H1 (cell line): Measurements from ENCODE around the gene MCM3AP. TPM values are rescaled to one million over a fixed set of nuclear protein-coding genes. Genes with fewer than 3 reads are reported as not detected.

Experiments used
- CEBPB ChIP-seq: IDR thresholded peaks from 2 replicates; pipeline ENCODE4 v1.6.1; 2012; ENCODE audit warnings: low read depth, low read length
- EP300 ChIP-seq, 2 experiments: IDR thresholded peaks; 1 replicate in 1 of 2; 2 replicates in 1 of 2; pipeline ENCODE4 v1.6.1; 2011 to 2012; ENCODE audit warnings: low read depth in 2 of 2, low read length in 2 of 2, mild to moderate bottlenecking in 2 of 2, borderline replicate concordance in 1 of 2, inconsistent platforms in 1 of 2, moderate library complexity in 1 of 2
- GABPA ChIP-seq: IDR thresholded peaks from 2 replicates; pipeline ENCODE4 v1.6.1; 2011; ENCODE audit warnings: mild to moderate bottlenecking, low read length, moderate library complexity, borderline replicate concordance; ENCODE audit not compliant: insufficient read depth
- GTF2F1 ChIP-seq: IDR thresholded peaks from 2 replicates; pipeline ENCODE4 v1.6.1; 2012; ENCODE audit warnings: low read depth, low read length, improper control_type of control experiment, borderline replicate concordance
- HDAC2 ChIP-seq, 2 experiments: fragments of 300-600 bp in 1 of 2; sonication (generic) in 1 of 2; IDR thresholded peaks; 2 replicates each; pipeline ENCODE4 v1.6.1; 2011 to 2012; ENCODE audit warnings: low read depth in 2 of 2, low read length in 2 of 2, mild to moderate bottlenecking in 2 of 2, moderate library complexity in 2 of 2, borderline replicate concordance in 1 of 2, inconsistent platforms in 1 of 2
- KDM5A ChIP-seq: fragments of 200-600 bp; IDR thresholded peaks from 2 replicates; pipeline ENCODE4 v1.7.1; 2012; ENCODE audit warnings: mild to moderate bottlenecking, low read length, inconsistent platforms, mixed read lengths
- RNF2 ChIP-seq: fragments of 200-900, 300-1000 bp; sonication (generic); IDR thresholded peaks from 2 replicates; pipeline ENCODE4 v1.7.1; 2016; ENCODE audit warnings: borderline replicate concordance, low read depth, mild to moderate bottlenecking, antibody characterized with exemption, low read length; ENCODE audit not compliant: poor library complexity, severe bottlenecking; ENCODE audit errors: missing control alignments
- SAP30 ChIP-seq: fragments of 300-600 bp; sonication (generic); IDR thresholded peaks from 2 replicates; pipeline ENCODE4 v1.7.1; 2012; ENCODE audit warnings: low read length, moderate library complexity, mild to moderate bottlenecking, inconsistent platforms; ENCODE audit not compliant: insufficient read depth, insufficient replicate concordance
- polyA plus RNA-seq, 7 experiments: library from polyadenylated mRNA; depleted of rRNA in 3 of 7; stranded (reverse) in 5 of 7; unstranded in 2 of 7; fragments of >200 nt in 5 of 7; fragments of 200-250 nt in 2 of 7; gene quantifications; 1 replicate in 5 of 7; 2 replicates in 1 of 7; 4 replicates in 1 of 7; pipeline versions ENCODE4 v1.2.1 to v1.2.3, GENCODE V29; 2011 to 2013; ENCODE audit warnings: missing spikeins in 2 of 7, mixed read lengths in 2 of 7
- total RNA-seq: library from RNA; stranded (reverse); fragmentation: NEBNext Ultra II Directional; extraction: Animal tissue kit (Norgen Biotek cat#: 25700); gene quantifications from 2 replicates; pipeline ENCODE4 v1.2.1, GENCODE V29; 2021

MCM3AP gene
- total and polyA plus RNA-seq, 2 of the 8 experiments (the other 6 are each of a cell fraction or from before 2014, with no cell fraction given) = 37.2 to 119 TPM

- no peak for TF ChIP-seq HDAC2 (IDR thresholded peaks at IDR 0.05; ENCODE audit: borderline replicate concordance in 1 of 2, low read depth in 2 of 2, low read length in 2 of 2)
- TF ChIP-seq KDM5A = no peak
- TF ChIP-seq EP300 (IDR thresholded peaks at IDR 0.05; ENCODE audit: borderline replicate concordance in 1 of 2, low read depth in 2 of 2, low read length in 2 of 2) = no peak
- no peak for TF ChIP-seq GTF2F1
- TF ChIP-seq GABPA = no peak
- TF ChIP-seq SAP30 = no peak
- TF ChIP-seq CEBPB = no peak
- TF ChIP-seq RNF2 = no peak
Measured at GRCh38 chr21:46191257-46191685, 94.1 kb downstream of the MCM3AP start (continued).
